Mesodermal cell (in vitro differentiated cells): Measurements from ENCODE around the gene IFITM10.

Source experiments
- H3K27ac ChIP-seq: 2 replicates; pipeline ENCODE4 v1.7.0; 2013; ENCODE audit warnings: mild to moderate bottlenecking, low read depth, low read length, moderate library complexity; ENCODE audit not compliant: severe bottlenecking
- H3K36me3 ChIP-seq: 2 replicates; pipeline ENCODE4 v1.7.1; 2013; ENCODE audit warnings: mild to moderate bottlenecking, low read length, moderate library complexity; ENCODE audit not compliant: control insufficient read depth, insufficient read depth
- H3K4me1 ChIP-seq: one replicate; pipeline ENCODE4 v1.7.1; 2013; ENCODE audit warnings: mild to moderate bottlenecking, low read length; ENCODE audit not compliant: insufficient read depth, control insufficient read depth, poor library complexity, severe bottlenecking
- H3K4me3 ChIP-seq: 2 replicates; pipeline ENCODE4 v1.7.0; 2013; ENCODE audit warnings: low read length, control low read depth, mild to moderate bottlenecking; ENCODE audit not compliant: insufficient read depth, poor library complexity, severe bottlenecking; ENCODE audit errors: extremely low read depth
- H3K9me3 ChIP-seq: 2 replicates; pipeline ENCODE4 v1.7.1; 2013; ENCODE audit warnings: mild to moderate bottlenecking, low read length, moderate library complexity; ENCODE audit not compliant: control insufficient read depth
- WGBS, 2 experiments: methylation state at CpG; one replicate each; pipeline ENCODE4 v1.1.5; 2013; ENCODE audit warnings: missing lambda C conversion rate in 2 of 2; ENCODE audit not compliant: insufficient coverage in 2 of 2; 5-methylcytosine and 5-hydroxymethylcytosine counted together

The IFITM10 gene

GRCh38 chr11:1740786-1741530, 9.4 kb downstream of the IFITM10 start:
- no peaks in the 10 kb centered on the region for H3K9me3 ChIP-seq
- H3K27ac ChIP-seq, result no peak overlapping the region
- no peaks in the 10 kb centered on the region for H3K4me1 ChIP-seq
- H3K4me3 ChIP-seq, result no peak overlapping the region
- 87% methylated on average over 4 to 6 of the region's 8 CpGs for WGBS, 2 experiments
- no peaks in the 10 kb centered on the region for H3K36me3 ChIP-seq

GRCh38 chr11:1739576-1739975, 10.8 kb downstream of the IFITM10 start:
- Histone ChIP-seq H3K36me3 (no peaks in the 10 kb centered on the region), H3K9me3 (no peaks in the 10 kb centered on the region), H3K4me1 (no peaks in the 10 kb centered on the region), H3K27ac (no peak overlapping the region), H3K4me3 (no peak overlapping the region)
- WGBS, 2 experiments, result 76 to 81% methylated on average over 5 to 8 of the region's 8 CpGs

GRCh38 chr11:1738380-1738779, 12.0 kb downstream of the IFITM10 start:
- Histone ChIP-seq H3K36me3 (no peaks in the 10 kb centered on the region), H3K4me1 (no peaks in the 10 kb centered on the region), H3K4me3 (no peak overlapping the region), H3K27ac (no peak overlapping the region), H3K9me3 (no peaks in the 10 kb centered on the region)
- WGBS, 2 experiments, result 95 to 97% methylated on average over 10 of the region's 10 CpGs

- H3K9me3 ChIP-seq, result no peaks in the 10 kb centered on the region
- no peak overlapping the region for H3K4me3 ChIP-seq
- H3K4me1 ChIP-seq, result no peaks in the 10 kb centered on the region
- H3K27ac ChIP-seq, result no peak overlapping the region
- no peaks in the 10 kb centered on the region for H3K36me3 ChIP-seq
- WGBS, 2 experiments, result 77 to 79% methylated on average over 3 to 4 of the region's 6 CpGs
Observed at GRCh38 chr11:1737080-1737757, 13.2 kb downstream of the IFITM10 start.

GRCh38 chr11:1736447-1736992, 13.9 kb downstream of the IFITM10 start:
- Histone ChIP-seq H3K36me3 (no peaks in the 10 kb centered on the region), H3K9me3 (no peaks in the 10 kb centered on the region), H3K4me3 (no peak overlapping the region), H3K4me1 (no peaks in the 10 kb centered on the region), H3K27ac (no peak overlapping the region)
- WGBS, 2 experiments, result 56 to 70% methylated on average over 2 to 3 of the region's 3 CpGs

GRCh38 chr11:1735271-1735670, 15.1 kb downstream of the IFITM10 start:
- H3K27ac ChIP-seq, result no peak overlapping the region
- WGBS, 2 experiments, result 87 to 90% methylated on average over 13 to 15 of the region's 16 CpGs
- no peaks in the 10 kb centered on the region for H3K36me3 ChIP-seq
- H3K4me3 ChIP-seq, result no peak overlapping the region
- no peaks in the 10 kb centered on the region for H3K4me1 ChIP-seq
- H3K9me3 ChIP-seq, result no peaks in the 10 kb centered on the region

GRCh38 chr11:1734641-1735081, 15.7 kb downstream of the IFITM10 start:
- H3K9me3 ChIP-seq, result no peaks in the 10 kb centered on the region
- H3K4me1 ChIP-seq, result no peaks in the 10 kb centered on the region
- 75 to 84% methylated on average over 8 to 9 of the region's 10 CpGs for WGBS, 2 experiments
- no peaks in the 10 kb centered on the region for H3K36me3 ChIP-seq
- no peak overlapping the region for H3K27ac ChIP-seq
- no peak overlapping the region for H3K4me3 ChIP-seq

- Histone ChIP-seq H3K4me3 (no peak overlapping the region), H3K36me3 (no peaks in the 10 kb centered on the region), H3K9me3 (no peaks in the 10 kb centered on the region), H3K27ac (no peak overlapping the region), H3K4me1 (no peaks in the 10 kb centered on the region)
- 88 to 90% methylated on average over 23 to 25 of the region's 28 CpGs for WGBS, 2 experiments
Observed at GRCh38 chr11:1733716-1734640, 16.4 kb downstream of the IFITM10 start.

- Histone ChIP-seq H3K9me3 (no peaks in the 10 kb centered on the region), H3K36me3 (no peaks in the 10 kb centered on the region), H3K27ac (no peak overlapping the region), H3K4me3 (no peak overlapping the region), H3K4me1 (no peaks in the 10 kb centered on the region)
- WGBS, 2 experiments, result 87 to 90% methylated on average over 12 to 14 of the region's 14 CpGs
Observed at GRCh38 chr11:1733009-1733715, 17.2 kb downstream of the IFITM10 start.
